PFSK-1 (cell line): ENCODE measurements around the gene MPST.

Source experiments
- POLR2AphosphoS5 ChIP-seq: IDR thresholded peaks from 2 replicates; pipeline ENCODE4 v1.6.1; 2012; ENCODE audit warnings: low read depth, mild to moderate bottlenecking, control low read depth, low read length, moderate library complexity
- SIN3A ChIP-seq: IDR thresholded peaks from 2 replicates; pipeline ENCODE4 v1.6.1; 2012; ENCODE audit warnings: mild to moderate bottlenecking, low read length, moderate library complexity, borderline replicate concordance; ENCODE audit not compliant: insufficient read depth

GRCh38 chr22:36986242-36986821, 33.2 kb upstream of the MPST start:
- TF ChIP-seq POLR2AphosphoS5 (no peak), SIN3A (no peak)
